NCI-H510A (cell line): Measurements from ENCODE around the gene UTP11.
A peak's percentile ranks its signal among the peaks of the same experiment; 100 is the strongest.

ENCODE experiments used
- DNase-seq: peaks from one replicate; lab custom pipeline; 2025; lab: John Stamatoyannopoulos, UW

Gene UTP11

GRCh38 chr1:38003261-38004250 lies 9.0 kb upstream of the UTP11 start:
- no peak for DNase-seq

- DNase-seq = no peak
These were observed 8.0 kb upstream of the UTP11 start for GRCh38 chr1:38004284-38005108.

- peak; percentile 98 for DNase-seq
These were observed 7.1 kb upstream of the UTP11 start, which contains the start of gene FHL3 for GRCh38 chr1:38005195-38006007. Gene FHL3 (minus strand): TSS chr1:38005514. CDS start chr1:37999412, 6,102 bp downstream.

- no peak for DNase-seq
These were observed 6.3 kb upstream of the UTP11 start for GRCh38 chr1:38006008-38006828.

- peak; percentile 36 for DNase-seq
These were observed 3.3 kb upstream of the UTP11 start for GRCh38 chr1:38009088-38009840.

- no peak for DNase-seq
These were observed 2.7 kb upstream of the UTP11 start for GRCh38 chr1:38009841-38010180.

- DNase-seq = no peak
These were observed 691 bp downstream of the UTP11 start for GRCh38 chr1:38013227-38013622.

- no peak for DNase-seq
These were observed 1.6 kb downstream of the UTP11 start for GRCh38 chr1:38014171-38014570.

- no peak for DNase-seq
These were observed 2.3 kb downstream of the UTP11 start for GRCh38 chr1:38014724-38015424.

- DNase-seq = no peak
These were observed 3.6 kb downstream of the UTP11 start for GRCh38 chr1:38015978-38016725.

GRCh38 chr1:38018864-38019343 lies 6.4 kb downstream of the UTP11 start:
- no peak for DNase-seq

GRCh38 chr1:38020396-38020795 lies 7.9 kb downstream of the UTP11 start:
- DNase-seq = no peak

- DNase-seq = no peak
These were observed 9.4 kb downstream of the UTP11 start for GRCh38 chr1:38021969-38022368.

- no peak for DNase-seq
These were observed 10.3 kb downstream of the UTP11 start for GRCh38 chr1:38022810-38023209.

GRCh38 chr1:38025233-38025632 lies 12.7 kb downstream of the UTP11 start:
- DNase-seq = no peak

GRCh38 chr1:38025664-38026063 lies 13.1 kb downstream of the UTP11 start:
- no peak for DNase-seq

GRCh38 chr1:38026592-38027200 lies 14.2 kb downstream of the UTP11 start:
- DNase-seq = peak; percentile 91
